PC-9 (cell line): ENCODE data around the gene MTHFD1L. TPM values are rescaled to one million over a fixed set of nuclear protein-coding genes. Genes with fewer than 3 reads are reported as not detected.

Experiments used
- BruUV-seq: library from RNA; stranded (reverse); fragments of 400-500 nt; replicated peaks from 2 replicates; lab custom pipeline; 2021; lab: Mats Ljungman, UMichigan
- CTCF ChIA-PET: fragments of 300-600 bp; sonication (Branson Sonifier 250); formaldehyde crosslinking; loops from one replicate; lab custom pipeline; 2022; ENCODE audit warnings: antibody characterized with exemption; lab: Charles Lee
- POLR2A ChIA-PET: fragments of 300-600 bp; sonication (Branson Sonifier 250); formaldehyde crosslinking; loops from one replicate; lab custom pipeline; 2022; ENCODE audit warnings: antibody characterized with exemption; ENCODE audit not compliant: unreplicated experiment; lab: Charles Lee
- DNase-seq, 2 experiments: peaks; one replicate each; pipeline versions ENCODE4 v3.0.0 to v3.0.0-alpha.2; 2015 to 2022; ENCODE audit warnings: mixed read lengths in 1 of 2
- H2AFZ ChIP-seq: fragments of 200-600 bp; sonication (generic); 2 replicates; pipeline ENCODE4 v1.8.1; 2017; ENCODE audit warnings: antibody characterized with exemption
- H3F3A ChIP-seq: fragments of 200-600 bp; sonication (generic); 2 replicates; pipeline ENCODE4 v1.8.1; 2017; ENCODE audit warnings: antibody characterized with exemption, mild to moderate bottlenecking, low read depth; ENCODE audit not compliant: insufficient read depth
- H3K27ac ChIP-seq: fragments of 200-600 bp; sonication (generic); 2 replicates; pipeline ENCODE4 v1.6.1; 2016; ENCODE audit warnings: mixed run types
- H3K27me3 ChIP-seq: fragments of 200-600 bp; sonication (generic); 2 replicates; pipeline ENCODE4 v1.6.1; 2016; ENCODE audit warnings: low read depth, mixed run types; ENCODE audit not compliant: insufficient read depth
- H3K36me3 ChIP-seq: fragments of 200-600 bp; sonication (generic); 2 replicates; pipeline ENCODE4 v1.6.1; 2016; ENCODE audit warnings: low read depth, mixed run types
- H3K4me1 ChIP-seq: fragments of 200-600 bp; sonication (generic); replicated peaks from 2 replicates; pipeline ENCODE4 v1.6.1; 2016; ENCODE audit warnings: mixed run types; ENCODE audit not compliant: insufficient read depth
- H3K4me2 ChIP-seq: fragments of 200-600 bp; sonication (generic); 2 replicates; pipeline ENCODE4 v1.6.1; 2017; ENCODE audit warnings: mixed run types
- H3K4me3 ChIP-seq: fragments of 200-600 bp; sonication (generic); 2 replicates; pipeline ENCODE4 v1.6.1; 2016; ENCODE audit warnings: mixed run types
- H3K79me2 ChIP-seq: fragments of 200-600 bp; sonication (generic); 2 replicates; pipeline ENCODE4 v1.6.1; 2017; ENCODE audit warnings: low read depth, mixed run types
- H3K9me2 ChIP-seq: fragments of 200-600 bp; sonication (generic); 2 replicates; pipeline ENCODE4 v1.8.1; 2017; ENCODE audit warnings: mild to moderate bottlenecking; ENCODE audit not compliant: insufficient read depth
- H3K9me3 ChIP-seq: fragments of 200-600 bp; sonication (generic); 2 replicates; pipeline ENCODE4 v1.8.1; 2016; ENCODE audit warnings: low read depth; ENCODE audit not compliant: insufficient read depth
- H4K20me1 ChIP-seq: fragments of 200-600 bp; sonication (generic); 2 replicates; pipeline ENCODE4 v1.8.1; 2017; ENCODE audit not compliant: insufficient read depth
- EZH2 ChIP-seq: fragments of 200-600 bp; sonication (generic); IDR thresholded peaks from 2 replicates; pipeline ENCODE4 v1.8.0; 2017; ENCODE audit warnings: antibody characterized with exemption, low read depth
- intact Hi-C: fragments of 100-400 bp; cut with micrococcal nuclease; formaldehyde crosslinking; loops from one replicate; pipeline ENCODE4 v1.10.0; 2022; ENCODE audit not compliant: unreplicated experiment
- total RNA-seq: library from RNA; stranded (reverse); gene quantifications from 2 replicates; pipeline ENCODE4 v1.2.3, GENCODE V29; 2021
- TF ChIP-seq, protein P1 (sequence below): fragments of 200-600 bp; sonication (generic); conservative IDR thresholded peaks from 2 replicates; pipeline ENCODE4 v1.6.1; 2017; ENCODE audit warnings: mixed run types, antibody characterized with exemption, mild to moderate bottlenecking, moderate library complexity

The MTHFD1L gene
- total RNA-seq, 1 experiment from 2014 or later, result 53.3 TPM

DNA sequence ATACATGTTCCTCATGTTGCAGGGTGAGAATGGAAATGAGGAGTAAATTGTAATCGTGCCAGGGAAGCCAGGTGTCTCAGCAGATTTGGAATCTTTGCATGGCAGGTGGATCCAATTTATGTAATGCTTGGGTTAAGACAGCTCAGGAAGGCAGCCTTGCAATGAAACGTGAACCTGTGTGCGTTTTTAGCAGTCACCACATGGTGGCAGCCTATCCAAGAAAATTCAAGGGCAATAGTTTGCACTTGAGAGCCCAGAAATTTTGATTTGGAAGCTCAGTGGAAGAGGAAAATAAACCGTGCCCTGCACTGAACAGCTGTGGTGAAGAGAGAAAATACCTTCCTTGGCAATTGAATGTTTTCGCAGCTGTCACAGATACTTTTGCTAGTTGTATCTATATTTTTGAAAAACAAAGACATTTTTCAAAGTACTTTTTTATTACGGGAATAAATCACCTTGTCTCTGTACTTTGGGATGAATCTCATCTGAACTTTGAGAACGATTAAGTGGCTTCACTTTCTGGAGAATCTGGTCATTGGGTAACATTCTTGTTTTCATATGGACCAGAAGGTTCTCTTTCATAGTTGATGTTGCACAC lies 26.5 kb downstream of the MTHFD1L start:
- CTCF ChIA-PET, result interaction anchor here (1.1 to 1.4 kb wide), 3 partner anchors 19 to 442 kb away, joined by 3 to 16 read pairs (median 8); no protein-coding TSS in a partner anchor
- H2AFZ ChIP-seq, result no peak overlapping the region
- no peak overlapping the region for H3K4me2 ChIP-seq
- peaks cover 23% of the 10 kb centered on the region for H3K4me1 ChIP-seq
- H3K36me3 ChIP-seq, result peaks cover 29% of the 10 kb centered on the region
- peak; percentile 58 to 62 for DNase-seq
- POLR2A ChIA-PET, result interaction anchor here (0.6 kb wide), 2 partner anchors 15 to 1154 kb away, joined by 3 to 4 read pairs; no protein-coding TSS in a partner anchor
- no TSS peak for BruUV-seq
- intact Hi-C loops, result loop anchor here (1.0 to 5.0 kb wide), 2 partner anchors 120 to 443 kb away; no protein-coding TSS in a partner anchor
- no peaks in the 10 kb centered on the region for H3K27me3 ChIP-seq
- H3F3A ChIP-seq, result peaks cover 36% of the 10 kb centered on the region; the same call in 1 of the 2 replicates
- no peaks in the 10 kb centered on the region for H3K9me2 ChIP-seq
- no peak for TF ChIP-seq EZH2
- TF ChIP-seq, protein P1, sequence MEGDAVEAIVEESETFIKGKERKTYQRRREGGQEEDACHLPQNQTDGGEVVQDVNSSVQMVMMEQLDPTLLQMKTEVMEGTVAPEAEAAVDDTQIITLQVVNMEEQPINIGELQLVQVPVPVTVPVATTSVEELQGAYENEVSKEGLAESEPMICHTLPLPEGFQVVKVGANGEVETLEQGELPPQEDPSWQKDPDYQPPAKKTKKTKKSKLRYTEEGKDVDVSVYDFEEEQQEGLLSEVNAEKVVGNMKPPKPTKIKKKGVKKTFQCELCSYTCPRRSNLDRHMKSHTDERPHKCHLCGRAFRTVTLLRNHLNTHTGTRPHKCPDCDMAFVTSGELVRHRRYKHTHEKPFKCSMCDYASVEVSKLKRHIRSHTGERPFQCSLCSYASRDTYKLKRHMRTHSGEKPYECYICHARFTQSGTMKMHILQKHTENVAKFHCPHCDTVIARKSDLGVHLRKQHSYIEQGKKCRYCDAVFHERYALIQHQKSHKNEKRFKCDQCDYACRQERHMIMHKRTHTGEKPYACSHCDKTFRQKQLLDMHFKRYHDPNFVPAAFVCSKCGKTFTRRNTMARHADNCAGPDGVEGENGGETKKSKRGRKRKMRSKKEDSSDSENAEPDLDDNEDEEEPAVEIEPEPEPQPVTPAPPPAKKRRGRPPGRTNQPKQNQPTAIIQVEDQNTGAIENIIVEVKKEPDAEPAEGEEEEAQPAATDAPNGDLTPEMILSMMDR, result peak; percentile 86
- H3K27ac ChIP-seq, result no peak overlapping the region
- H3K79me2 ChIP-seq, result peaks cover 10% of the 10 kb centered on the region
- H4K20me1 ChIP-seq, result peaks cover 11% of the 10 kb centered on the region; the same call in 1 of the 2 replicates
- no peak overlapping the region for H3K4me3 ChIP-seq
- no peaks in the 10 kb centered on the region for H3K9me3 ChIP-seq

DNA sequence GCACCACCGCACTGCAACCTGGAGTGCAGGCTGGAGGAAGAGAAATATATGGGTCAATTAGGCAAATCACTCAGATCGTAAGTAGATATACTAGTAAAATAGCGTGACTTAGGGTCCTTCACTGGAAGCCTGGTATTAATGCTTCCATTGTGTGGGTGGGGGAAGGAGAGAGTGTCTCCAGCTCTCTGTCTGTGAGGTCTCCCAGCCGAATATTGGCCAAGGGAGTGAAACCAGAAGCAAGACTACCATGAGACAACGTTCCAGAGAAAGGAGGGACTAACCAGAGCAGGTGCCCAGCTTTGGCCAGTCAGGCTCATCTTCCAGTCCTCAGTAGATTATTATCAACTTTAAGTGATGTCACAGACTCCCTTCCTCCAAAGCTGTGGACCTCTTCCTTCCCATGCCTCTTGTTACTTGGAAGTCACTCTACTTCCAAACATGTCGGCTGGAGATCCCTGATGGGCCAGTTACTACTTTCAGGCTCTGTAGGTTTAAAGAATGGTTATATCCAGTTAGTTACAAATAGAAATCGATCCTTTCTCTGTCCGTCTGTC lies 28.8 kb downstream of the MTHFD1L start:
- no peak overlapping the region for H3K4me3 ChIP-seq
- no peaks in the 10 kb centered on the region for H3K9me2 ChIP-seq
- peaks cover 35% of the 10 kb centered on the region; the same call in 1 of the 2 replicates for H3F3A ChIP-seq
- DNase-seq, result no peak
- H3K9me3 ChIP-seq, result no peaks in the 10 kb centered on the region
- no peak for TF ChIP-seq EZH2
- TF ChIP-seq, protein P1, result no peak
- ChIA-PET CTCF (no interaction called here), POLR2A (interaction anchor here (0.6 kb wide), 1 partner anchor 1416 kb away, joined by 11 read pairs; no protein-coding TSS in a partner anchor)
- H3K27ac ChIP-seq, result peak overlapping the region; percentile 74
- intact Hi-C loops, result loop anchor here (5.0 kb wide), 1 partner anchor 118 kb away; no protein-coding TSS in a partner anchor
- H3K79me2 ChIP-seq, result peaks cover 10% of the 10 kb centered on the region
- no peak overlapping the region for H2AFZ ChIP-seq
- no peaks in the 10 kb centered on the region for H3K27me3 ChIP-seq
- H3K4me2 ChIP-seq, result peak overlapping the region; percentile 59; the same call in 1 of the 2 replicates
- H3K4me1 ChIP-seq, result peaks cover 23% of the 10 kb centered on the region
- H3K36me3 ChIP-seq, result peaks cover 21% of the 10 kb centered on the region; the same call in 1 of the 2 replicates
- no TSS peak for BruUV-seq
- peaks cover 11% of the 10 kb centered on the region; the same call in 1 of the 2 replicates for H4K20me1 ChIP-seq

DNA sequence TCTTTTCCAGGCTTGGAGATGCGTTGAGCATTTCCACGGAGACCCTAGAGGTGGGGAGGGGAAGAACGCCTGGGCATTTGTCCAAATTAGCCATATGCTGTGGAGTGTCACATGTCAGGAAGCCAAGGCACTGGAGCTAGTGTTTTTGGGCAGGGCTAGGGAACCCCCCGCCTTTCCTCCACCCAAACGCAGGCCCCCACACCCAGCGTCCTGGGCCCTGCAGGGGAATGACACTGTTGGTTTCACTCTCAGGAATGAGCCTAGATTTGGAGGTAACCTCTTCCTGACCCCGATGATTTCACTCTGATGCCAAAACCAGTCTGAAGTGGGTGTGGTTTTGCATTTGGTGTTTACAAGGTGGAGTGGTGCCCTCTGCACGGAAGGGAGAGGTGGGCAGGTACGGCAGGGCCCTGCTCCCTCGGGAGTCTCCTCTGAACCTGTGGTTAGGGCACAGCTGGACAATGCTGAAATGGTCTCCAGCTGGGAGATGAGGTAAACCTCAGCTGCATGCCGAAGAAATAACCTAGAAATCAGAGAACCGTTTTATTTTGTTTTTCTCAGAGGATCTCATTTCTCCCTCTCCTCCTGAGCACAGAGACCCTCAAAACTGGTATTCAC lies 29.5 kb downstream of the MTHFD1L start:
- H3K4me3 ChIP-seq, result no peak overlapping the region
- H3K9me2 ChIP-seq, result no peaks in the 10 kb centered on the region
- POLR2A ChIA-PET, result interaction anchor here (0.6 kb wide), 1 partner anchor 1416 kb away, joined by 11 read pairs; no protein-coding TSS in a partner anchor
- H3K79me2 ChIP-seq, result peaks cover 10% of the 10 kb centered on the region
- TF ChIP-seq, protein P1, result no peak
- TF ChIP-seq EZH2, result no peak
- CTCF ChIA-PET, result interaction anchor here (0.6 to 0.8 kb wide), 4 partner anchors 76 to 1462 kb away, joined by 3 to 14 read pairs (median 6); no protein-coding TSS in a partner anchor
- intact Hi-C loops, result loop anchor here (5.0 kb wide), 1 partner anchor 117 kb away; no protein-coding TSS in a partner anchor
- H3K36me3 ChIP-seq, result peaks cover 24% of the 10 kb centered on the region; the same call in 1 of the 2 replicates
- H3K4me2 ChIP-seq, result peak overlapping the region; percentile 59
- no peak overlapping the region for H2AFZ ChIP-seq
- H3F3A ChIP-seq, result peaks cover 35% of the 10 kb centered on the region; the same call in 1 of the 2 replicates
- peak; percentile 47 to 88 for DNase-seq
- H3K4me1 ChIP-seq, result peaks cover 23% of the 10 kb centered on the region
- BruUV-seq, result no TSS peak
- peak overlapping the region; percentile 74 for H3K27ac ChIP-seq
- H3K27me3 ChIP-seq, result no peaks in the 10 kb centered on the region
- peaks cover 11% of the 10 kb centered on the region; the same call in 1 of the 2 replicates for H4K20me1 ChIP-seq
- no peaks in the 10 kb centered on the region for H3K9me3 ChIP-seq
